SK-N-SH (cell line): Measurements from ENCODE around the gene WHAMM. TPM values are rescaled to one million over a fixed set of nuclear protein-coding genes. Genes with fewer than 3 reads are reported as not detected.
A peak's percentile ranks its signal among the peaks of the same experiment; 100 is the strongest.

Experiments
- CTCF ChIA-PET: fragments of 300-600, 350-600 bp; formaldehyde crosslinking; extraction: SDS; loops from one replicate; lab custom pipeline; 2021; lab: Yijun Ruan, JAX
- POLR2A ChIA-PET: fragments of 350-600 bp; sonication (Branson Sonifier 250); formaldehyde crosslinking; extraction: SDS; loops from one replicate; lab custom pipeline; 2020; ENCODE audit warnings: antibody characterized with exemption, inconsistent platforms; lab: Yijun Ruan, JAX
- DNase-seq: peaks from one replicate; pipeline ENCODE4 v3.0.0; 2012
- H2AFZ ChIP-seq: fragments of 200-600 bp; sonication (generic); 2 replicates; pipeline ENCODE4 v1.8.1; 2016; ENCODE audit warnings: antibody characterized with exemption, mild to moderate bottlenecking, low read depth
- H3F3A ChIP-seq: fragments of 200-600 bp; sonication (generic); replicated peaks from 2 replicates; pipeline ENCODE3; 2016; ENCODE audit warnings: antibody characterized with exemption, mild to moderate bottlenecking; ENCODE audit not compliant: insufficient read depth
- H3K27ac ChIP-seq, 2 experiments: fragments of 200-500 bp in 1 of 2; fragments of 200-600 bp in 1 of 2; sonication (Bioruptor generic) in 1 of 2; sonication (generic), shearing (Covaris generic) in 1 of 2; 2 replicates each; pipeline versions ENCODE4 v1.5.1 to v1.6.1; 2014 to 2016; ENCODE audit warnings: low read depth in 2 of 2, inconsistent platforms in 1 of 2, low read length in 1 of 2, mild to moderate bottlenecking in 1 of 2, mixed read lengths in 1 of 2
- H3K27me3 ChIP-seq: fragments of 200-600 bp; sonication (generic), shearing (Covaris generic); 2 replicates; pipeline ENCODE4 v1.6.1; 2016; ENCODE audit warnings: mixed run types; ENCODE audit not compliant: insufficient read depth
- H3K36me3 ChIP-seq, 2 experiments: fragments of 200-500 bp in 1 of 2; fragments of 200-600 bp in 1 of 2; sonication (Bioruptor generic) in 1 of 2; sonication (generic) in 1 of 2; replicated peaks in 1 of 2; 2 replicates each; pipeline versions ENCODE3 to v1.5.1; 2014 to 2016; ENCODE audit warnings: low read length in 1 of 2, mild to moderate bottlenecking in 1 of 2; ENCODE audit not compliant: insufficient read depth in 2 of 2, control insufficient read depth in 1 of 2
- H3K4me1 ChIP-seq, 2 experiments: fragments of 200-500 bp in 1 of 2; fragments of 200-600 bp in 1 of 2; sonication (Bioruptor generic) in 1 of 2; sonication (generic), shearing (Covaris generic) in 1 of 2; 2 replicates each; pipeline versions ENCODE4 v1.5.1 to v1.6.1; 2014 to 2016; ENCODE audit warnings: low read depth in 1 of 2, low read length in 1 of 2, mixed run types in 1 of 2; ENCODE audit not compliant: insufficient read depth in 2 of 2, control insufficient read depth in 1 of 2
- H3K4me2 ChIP-seq: fragments of 200-600 bp; sonication (generic), shearing (Covaris generic); 2 replicates; pipeline ENCODE4 v1.6.1; 2017; ENCODE audit warnings: mixed run types
- H3K4me3 ChIP-seq, 2 experiments: fragments of 200-500 bp in 1 of 2; fragments of 200-600 bp in 1 of 2; sonication (Bioruptor generic) in 1 of 2; sonication (generic), shearing (Covaris generic) in 1 of 2; 2 replicates each; pipeline versions ENCODE4 v1.5.1 to v1.8.1; 2014 to 2016; ENCODE audit warnings: low read depth in 2 of 2, inconsistent platforms in 1 of 2, low read length in 1 of 2, mild to moderate bottlenecking in 1 of 2, mixed read lengths in 1 of 2, moderate library complexity in 1 of 2
- H3K79me2 ChIP-seq: fragments of 200-600 bp; sonication (generic); 2 replicates; pipeline ENCODE4 v1.8.1; 2017; ENCODE audit warnings: mild to moderate bottlenecking; ENCODE audit not compliant: insufficient read depth
- H3K9ac ChIP-seq: fragments of 200-600 bp; sonication (generic); 2 replicates; pipeline ENCODE4 v1.6.1; 2017; ENCODE audit warnings: mixed run types
- H3K9me2 ChIP-seq: fragments of 200-600 bp; sonication (generic); 2 replicates; pipeline ENCODE4 v1.6.1; 2017; ENCODE audit warnings: mixed run types
- H3K9me3 ChIP-seq: fragments of 200-600 bp; sonication (generic); 2 replicates; pipeline ENCODE4 v1.6.1; 2017; ENCODE audit warnings: mixed run types, mild to moderate bottlenecking, moderate library complexity
- H4K20me1 ChIP-seq: fragments of 200-600 bp; sonication (generic); 2 replicates; pipeline ENCODE4 v1.6.1; 2017; ENCODE audit warnings: mild to moderate bottlenecking, mixed run types; ENCODE audit not compliant: insufficient read depth
- CTCF ChIP-seq: fragments of 200-600 bp; sonication (generic); IDR thresholded peaks from 2 replicates; pipeline ENCODE4 v1.6.1; 2017; ENCODE audit warnings: antibody characterized with exemption, mild to moderate bottlenecking, moderate library complexity
- EP300 ChIP-seq, 2 experiments: IDR thresholded peaks; 2 replicates each; pipeline versions ENCODE4 v1.4.0 to v1.6.1; 2012; ENCODE audit warnings: borderline replicate concordance in 1 of 2, low read depth in 1 of 2, low read length in 1 of 2
- EZH2phosphoT487 ChIP-seq: fragments of 200-600 bp; sonication (generic); IDR thresholded peaks from 2 replicates; pipeline ENCODE4 v1.6.1; 2017; ENCODE audit warnings: low read depth, mixed run types, mild to moderate bottlenecking, antibody characterized with exemption, moderate library complexity, borderline replicate concordance
- FOXJ3 ChIP-seq: sonication (generic); formaldehyde crosslinking; IDR thresholded peaks from 2 replicates; pipeline ENCODE4 v1.5.1; 2020; ENCODE audit warnings: mild to moderate bottlenecking, missing genetic modification reagents
- MAX ChIP-seq: IDR thresholded peaks from 2 replicates; pipeline ENCODE4 v1.4.0; 2012; ENCODE audit warnings: low read depth
- MEF2A ChIP-seq: IDR thresholded peaks from 2 replicates; pipeline ENCODE4 v1.4.0; 2012; ENCODE audit warnings: low read depth, borderline replicate concordance
- NFIC ChIP-seq: IDR thresholded peaks from 2 replicates; pipeline ENCODE4 v1.4.0; 2012; ENCODE audit warnings: borderline replicate concordance
- NRF1 ChIP-seq: IDR thresholded peaks from 2 replicates; pipeline ENCODE4 v1.6.1; 2012; ENCODE audit warnings: low read depth, mild to moderate bottlenecking, low read length
- PBX3 ChIP-seq: IDR thresholded peaks from 2 replicates; pipeline ENCODE4; 2012
- RAD21 ChIP-seq: IDR thresholded peaks from 2 replicates; pipeline ENCODE4 v1.6.1; 2012; ENCODE audit warnings: mild to moderate bottlenecking, low read length
- RCOR1 ChIP-seq: fragments of 150-350 bp; IDR thresholded peaks from 2 replicates; pipeline ENCODE4 v1.6.1; 2017; ENCODE audit warnings: antibody characterized with exemption, low read length
- RFX5 ChIP-seq: IDR thresholded peaks from 2 replicates; pipeline ENCODE4 v1.6.1; 2012; ENCODE audit warnings: mild to moderate bottlenecking, improper control_type of control experiment, low read length
- RXRA ChIP-seq: IDR thresholded peaks from 2 replicates; pipeline ENCODE4 v1.4.0; 2012; ENCODE audit warnings: low read depth, mild to moderate bottlenecking, borderline replicate concordance
- SIN3A ChIP-seq: IDR thresholded peaks from 2 replicates; pipeline ENCODE4 v1.6.1; 2012; ENCODE audit warnings: low read depth, mild to moderate bottlenecking, low read length, moderate library complexity, borderline replicate concordance
- SMC3 ChIP-seq: IDR thresholded peaks from 2 replicates; pipeline ENCODE4 v1.6.1; 2012; ENCODE audit warnings: low read depth, low read length, improper control_type of control experiment
- USF2 ChIP-seq: fragments of 150-350 bp; IDR thresholded peaks from 2 replicates; pipeline ENCODE4 v1.6.1; 2017; ENCODE audit warnings: antibody characterized with exemption, low read length, low read depth, borderline replicate concordance
- YY1 ChIP-seq: IDR thresholded peaks from 2 replicates; pipeline ENCODE4 v1.4.0; 2012; ENCODE audit warnings: low read depth, mild to moderate bottlenecking
- WGBS: methylation state at CpG from one replicate; pipeline ENCODE4 v1.1.6; 2017; ENCODE audit warnings: low lambda C conversion rate; 5-methylcytosine and 5-hydroxymethylcytosine counted together
- polyA plus RNA-seq, 3 experiments: library from polyadenylated mRNA; depleted of rRNA; stranded (reverse); fragments of >200 nt; gene quantifications; 2 replicates each; pipeline ENCODE4 v1.2.3, GENCODE V29; 2012

The WHAMM gene
- polyA plus RNA-seq, 1 of the 3 experiments (the other 2 are of a cell fraction), result 2.3 TPM

- TF ChIP-seq EZH2phosphoT487 (no peak), FOXJ3 (CRISPR knock-in tag) (no peak), SMC3 (no peak), RXRA (no peak), NRF1 (no peak), SIN3A (no peak), RFX5 (no peak)
Observed at GRCh38 chr15:82848241-82848993, 39.0 kb downstream of the WHAMM start (continued).

- Histone ChIP-seq H4K20me1 (no peaks in the 10 kb centered on the region), H3F3A (peaks cover 8% of the 10 kb centered on the region), H3K9ac (no peak overlapping the region), H3K9me3 (no peaks in the 10 kb centered on the region), H3K79me2 (no peaks in the 10 kb centered on the region), H3K36me3 (no peaks in the 10 kb centered on the region), H3K4me3 (no peak overlapping the region; a peak in 1 of 4 replicates), H3K9me2 (no peaks in the 10 kb centered on the region), H2AFZ (no peak overlapping the region; the same call in 1 of the 2 replicates), H3K27ac (peak overlapping the region in 1 of 2 experiments; percentile 90; a peak in 2 of 4 replicates), H3K4me2 (no peak overlapping the region), H3K27me3 (no peaks in the 10 kb centered on the region), H3K4me1 (peaks cover 4 to 22% of the 10 kb centered on the region in 2 experiments; a peak in 3 of 4 replicates)
- ChIA-PET POLR2A (interaction anchor here (0.6 to 1.2 kb wide), 3 partner anchors 73 to 309 kb away, joined by 3 to 5 read pairs (median 3); partner anchors contain the start of gene RPS17), CTCF (interaction anchor here (0.6 to 6.3 kb wide), 25 partner anchors 8 to 594 kb away, joined by 3 to 64 read pairs (median 4); partner anchors contain the start of genes C15orf40 and RAMAC)
- no peak for TF ChIP-seq NFIC
- no peak for TF ChIP-seq RXRA
- no peak; a peak in 1 of 4 replicates for TF ChIP-seq EP300 (IDR thresholded peaks at IDR 0.05; ENCODE audit: borderline replicate concordance in 1 of 2, low read depth in 1 of 2, low read length in 1 of 2)
- no peak for TF ChIP-seq RCOR1
- TF ChIP-seq RAD21, result peak; percentile 72
- TF ChIP-seq CTCF, result peak; percentile 53
- no peak for TF ChIP-seq YY1
- TF ChIP-seq MAX, result no peak
- TF ChIP-seq MEF2A, result no peak
- TF ChIP-seq NRF1, result no peak
- peak; percentile 58 for TF ChIP-seq SMC3
- TF ChIP-seq FOXJ3 (CRISPR knock-in tag), result no peak
- peak; percentile 43; the same call in 1 of the 2 replicates for TF ChIP-seq PBX3
- no peak for TF ChIP-seq USF2
- peak; percentile 89 for DNase-seq
- 81% methylated on average over 21 of the region's 23 CpGs for WGBS
Observed at GRCh38 chr15:82849556-82850512, 40.4 kb downstream of the WHAMM start.
